Stimulated activated CD4-positive, alpha-beta T cell treated with anti-CD3 and anti-CD28 coated beads, TNF-alpha, amount 100 ng/mL, for 4 hours (primary cell): ENCODE data around the gene EYA3.
"Not testable (repeated sequence)": the region's sequence is repeated elsewhere in the genome, so short reads cannot be mapped to it uniquely, and the experiment has no call there.

Source experiments
- DNase-seq, 3 experiments: peaks; one replicate each; pipeline ENCODE4 v3.0.0-alpha.2; 2020; ENCODE audit warnings: low read depth in 3 of 3

The EYA3 gene

DNA sequence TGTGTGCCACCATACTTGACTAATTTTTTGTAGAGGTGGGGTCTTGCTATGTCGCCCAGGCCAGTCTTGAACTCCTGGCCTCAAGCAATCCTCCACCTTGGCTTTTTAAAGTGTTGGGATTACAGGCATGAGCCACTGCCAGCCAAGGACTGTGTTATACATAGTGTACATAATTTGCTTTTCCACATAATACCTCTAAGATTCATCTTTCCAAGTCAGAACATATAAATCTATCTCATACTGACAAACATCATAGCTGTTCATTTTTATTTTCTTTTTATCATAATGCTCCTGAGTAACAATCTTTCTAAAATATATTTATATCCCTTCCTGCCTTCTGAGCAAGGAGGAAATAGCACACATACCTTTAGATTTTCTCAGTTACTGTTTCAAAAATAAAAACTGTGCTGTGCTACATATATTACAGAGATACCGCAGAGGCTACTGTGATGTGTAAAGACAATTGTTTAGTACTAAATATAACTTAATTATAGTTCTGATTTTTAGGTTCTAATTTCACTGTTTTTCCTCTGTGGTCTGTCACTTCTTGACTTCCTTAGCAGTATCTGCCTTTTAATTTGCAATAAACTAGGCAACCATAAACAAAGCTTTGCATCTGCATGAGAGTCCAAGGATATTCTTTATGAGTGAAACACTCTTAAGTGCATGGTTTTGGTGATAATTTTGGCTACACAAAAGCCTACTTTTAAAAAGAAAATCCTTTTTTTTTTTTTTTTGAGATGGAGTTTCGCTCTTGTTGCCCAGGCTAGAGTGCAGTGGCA lies 59.3 kb downstream of the EYA3 start:
- DNase-seq: no peak

- DNase-seq: no peak
Measured at GRCh38 chr1:28027660-28028059, 60.8 kb downstream of the EYA3 start.

GRCh38 chr1:28027238-28027637 lies 61.2 kb downstream of the EYA3 start:
- no peak for DNase-seq

DNA sequence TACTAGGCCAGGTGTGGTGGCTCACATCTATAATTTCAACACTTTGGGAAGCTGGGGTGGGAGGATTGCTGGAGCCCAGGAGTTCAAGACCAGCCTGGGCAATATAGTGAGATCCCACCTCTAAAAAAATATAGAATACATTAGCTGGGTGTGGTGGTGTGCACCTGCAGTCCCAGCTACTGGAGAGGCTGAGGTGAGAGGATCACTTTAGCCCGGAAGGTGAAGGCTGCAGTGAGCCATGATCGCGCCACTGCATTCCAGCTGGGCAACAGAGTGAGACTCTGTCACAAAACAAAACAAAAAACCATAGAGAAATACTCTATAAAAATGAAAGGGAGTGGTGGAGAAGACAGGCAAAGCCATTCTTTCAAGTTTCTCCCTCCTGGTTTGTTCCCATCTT lies 62.1 kb downstream of the EYA3 start:
- DNase-seq: no peak

DNA sequence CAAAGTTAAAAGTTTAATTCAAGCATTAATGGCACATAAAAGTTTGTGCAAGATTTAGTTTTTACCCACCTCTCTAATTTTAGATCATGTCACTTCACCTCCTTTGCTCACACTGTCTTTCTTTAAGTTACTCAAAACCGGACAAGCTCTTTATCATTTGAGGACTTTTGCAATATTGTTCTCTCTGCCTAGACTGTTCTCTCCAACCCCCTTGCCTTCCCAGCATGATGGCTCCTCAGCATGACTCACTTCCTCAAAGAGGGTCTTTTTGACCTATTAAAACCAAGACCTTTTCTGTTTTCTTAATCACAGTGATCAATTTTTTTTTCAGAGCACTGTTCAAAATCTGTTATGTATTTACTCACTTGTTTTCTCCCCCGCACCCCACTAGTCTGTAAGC lies 67.3 kb downstream of the EYA3 start:
- DNase-seq: no peak

- no peak for DNase-seq
Measured at GRCh38 chr1:28010969-28011368, 77.4 kb downstream of the EYA3 start.

- not testable (repeated sequence) for DNase-seq
Measured at GRCh38 chr1:28003117-28003516, 85.3 kb downstream of the EYA3 start.

- DNase-seq: no peak
Measured at GRCh38 chr1:28002600-28002999, 85.8 kb downstream of the EYA3 start.

- DNase-seq: no peak
Measured at GRCh38 chr1:27999055-27999454, 89.4 kb downstream of the EYA3 start.

DNA sequence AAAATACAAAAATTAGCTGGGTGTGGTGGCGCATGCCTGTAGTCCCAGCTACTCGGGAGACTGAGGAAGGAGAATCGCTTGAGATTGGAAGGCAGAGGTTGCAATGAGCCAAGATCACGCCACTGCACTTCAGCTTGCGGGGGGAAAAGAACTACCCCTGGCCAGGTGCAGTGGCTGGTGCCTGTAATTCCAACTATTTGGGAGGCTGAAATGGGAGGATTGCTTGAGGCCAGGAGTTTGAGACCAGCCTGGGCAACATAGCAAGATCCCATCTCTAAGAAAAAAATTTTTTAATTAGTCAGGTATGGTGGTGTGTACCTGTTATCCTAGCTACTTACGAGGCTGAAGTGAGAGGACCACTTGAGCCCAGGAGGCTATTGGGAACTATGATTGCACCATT lies 93.9 kb downstream of the EYA3 start:
- not testable (repeated sequence) for DNase-seq

- DNase-seq: no peak
Measured at GRCh38 chr1:27994060-27994459, 94.3 kb downstream of the EYA3 start.

DNA sequence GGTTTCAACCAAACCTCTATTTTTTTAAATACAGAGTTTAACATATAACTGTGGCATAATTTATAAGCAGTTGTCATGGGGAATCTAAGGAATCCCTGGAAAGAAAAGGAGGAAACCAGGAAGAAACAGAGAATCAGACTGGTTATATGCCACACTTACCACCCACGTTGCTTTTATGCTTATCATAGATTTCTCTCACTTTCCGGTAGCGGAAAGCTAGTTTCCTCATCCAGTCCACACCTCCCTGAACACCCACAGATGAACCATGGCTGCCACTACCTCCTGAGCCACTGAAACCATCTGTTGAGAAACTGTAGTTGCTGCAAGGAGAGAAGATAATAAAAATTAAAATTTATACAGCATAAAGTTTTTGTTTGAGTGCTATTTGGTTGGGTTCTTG lies 95.2 kb downstream of the EYA3 start:
- DNase-seq: peak in 1 of 3 experiments; percentile 17

DNA sequence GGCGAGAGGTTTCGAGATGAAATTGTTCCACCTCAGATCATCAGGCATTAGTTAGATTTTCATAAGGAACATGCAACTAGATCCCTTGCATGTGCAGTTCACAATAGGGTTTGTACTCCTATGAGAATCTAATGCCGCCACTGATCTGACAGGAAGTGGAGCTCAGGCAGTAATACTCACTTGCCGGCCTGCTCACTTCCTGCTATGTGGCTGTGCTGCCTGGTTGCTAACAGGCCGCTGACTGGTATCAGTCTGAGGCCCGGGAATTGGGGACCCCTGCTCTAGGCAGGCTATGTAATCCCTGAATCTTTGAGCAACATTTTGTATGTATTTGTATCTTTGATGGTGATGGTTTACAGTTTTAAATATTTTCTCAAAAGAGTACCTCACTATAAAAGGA lies 96.1 kb downstream of the EYA3 start:
- peak; percentile 7 to 28 (median 22) for DNase-seq

DNA sequence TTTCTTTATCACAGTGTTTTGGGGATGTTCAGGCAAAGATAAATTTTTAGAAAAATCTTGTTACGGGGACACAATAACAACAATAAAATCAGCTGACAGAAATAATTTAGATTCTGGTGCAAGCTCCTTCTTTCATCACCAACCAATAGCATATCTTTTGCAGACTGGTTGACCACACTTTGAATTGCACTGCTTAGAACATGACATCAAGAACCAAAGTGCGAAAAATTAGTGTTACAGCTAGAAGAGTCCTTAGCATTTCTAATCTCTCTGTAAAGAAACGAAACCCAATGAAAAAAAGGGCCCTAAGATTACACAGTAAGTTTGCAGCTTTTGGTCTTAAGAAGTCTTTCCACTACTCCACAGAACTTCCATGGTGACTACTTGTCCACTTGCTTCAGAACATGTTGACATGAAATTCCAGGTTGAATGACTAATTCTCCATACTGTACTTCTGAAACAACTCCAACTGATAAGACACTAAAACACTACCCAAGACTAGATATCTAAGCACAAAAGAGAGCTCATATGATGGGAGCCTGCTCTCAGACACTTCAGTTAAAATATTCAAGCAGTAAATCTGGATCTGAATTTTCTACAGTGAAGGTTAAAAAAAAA lies 97.4 kb downstream of the EYA3 start:
- no peak for DNase-seq

GRCh38 chr1:27981145-27981544 lies 107.3 kb downstream of the EYA3 start:
- DNase-seq: no peak

DNA sequence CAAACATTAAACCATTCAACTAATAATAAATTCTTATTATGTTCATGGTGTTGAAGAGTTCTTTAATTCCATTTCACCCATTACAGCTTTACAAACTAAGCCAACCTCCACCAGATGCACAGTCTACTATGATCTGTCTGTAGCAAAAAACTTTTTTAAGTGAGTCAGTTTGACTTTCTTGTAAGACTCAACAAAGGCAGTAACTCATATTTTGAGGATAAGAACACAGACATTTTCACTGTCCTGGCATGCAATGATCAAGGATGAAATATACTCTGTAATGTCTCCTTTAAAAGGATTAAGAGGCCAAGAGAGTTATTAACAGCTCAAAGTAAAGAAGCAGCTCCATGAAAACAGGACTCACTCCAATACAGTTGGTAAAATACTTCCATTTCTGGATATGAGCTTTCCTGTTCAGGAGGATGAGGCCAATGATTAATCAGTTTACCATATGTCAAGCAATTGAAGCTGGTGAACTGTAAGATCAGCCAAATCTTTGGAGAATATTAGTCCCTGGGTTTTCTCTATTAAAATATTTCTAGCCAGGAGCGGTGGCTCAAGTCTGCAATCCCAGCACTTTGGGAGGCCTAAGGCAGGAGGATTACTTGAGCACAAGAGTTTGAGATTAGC lies 108.1 kb downstream of the EYA3 start:
- DNase-seq: no peak

- DNase-seq: no peak
Measured at GRCh38 chr1:27979859-27980201, 108.6 kb downstream of the EYA3 start.

GRCh38 chr1:27979151-27979858 lies 109.1 kb downstream of the EYA3 start:
- no peak for DNase-seq

- no peak for DNase-seq
Measured at GRCh38 chr1:27974417-27974781, 114.0 kb downstream of the EYA3 start.

DNA sequence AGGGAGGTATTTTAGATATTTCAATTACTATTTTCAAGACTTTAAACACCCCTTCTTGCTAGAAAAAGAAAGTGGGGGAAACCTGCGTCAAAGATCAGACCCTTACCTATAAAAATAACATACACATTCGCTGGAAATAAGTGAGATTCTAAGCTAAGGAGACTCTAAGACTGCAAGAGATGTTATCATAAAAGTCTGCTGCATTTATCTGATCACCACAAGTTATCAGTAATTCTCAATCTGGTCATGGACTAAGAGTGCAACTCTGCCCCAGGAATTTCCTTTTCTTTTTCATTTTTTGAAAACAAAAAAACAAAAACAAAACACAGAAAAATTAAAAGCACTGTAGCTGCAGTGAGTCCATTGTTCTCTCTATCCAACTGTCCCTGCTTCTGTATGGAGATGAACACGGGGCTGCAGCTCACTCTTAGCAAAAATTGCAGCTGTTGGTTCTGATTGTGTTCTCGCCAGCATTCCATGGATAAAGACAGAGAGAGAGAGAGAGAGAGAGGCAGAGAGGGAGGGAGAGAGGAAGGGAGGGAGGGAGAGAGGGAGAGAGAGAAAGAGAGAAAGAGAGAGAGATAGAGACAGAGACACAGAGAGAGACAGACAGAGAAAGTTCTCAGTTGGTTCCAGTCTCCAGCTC lies 114.5 kb downstream of the EYA3 start:
- DNase-seq: no peak

GRCh38 chr1:27972141-27972540 lies 116.3 kb downstream of the EYA3 start:
- no peak for DNase-seq

GRCh38 chr1:27971674-27972073 lies 116.7 kb downstream of the EYA3 start:
- no peak for DNase-seq
